ENCODE data around the gene MPG. TPM values are rescaled to one million over a fixed set of nuclear protein-coding genes. Genes with fewer than 3 reads are reported as not detected.
"Not testable (repeated sequence)": the region's sequence is repeated elsewhere in the genome, so short reads cannot be mapped to it uniquely, and the experiment has no call there.

MPG gene
- total and polyA plus RNA-seq, 9 donors, result 0.60 to 90.9 (median 48.4) TPM

DNA sequence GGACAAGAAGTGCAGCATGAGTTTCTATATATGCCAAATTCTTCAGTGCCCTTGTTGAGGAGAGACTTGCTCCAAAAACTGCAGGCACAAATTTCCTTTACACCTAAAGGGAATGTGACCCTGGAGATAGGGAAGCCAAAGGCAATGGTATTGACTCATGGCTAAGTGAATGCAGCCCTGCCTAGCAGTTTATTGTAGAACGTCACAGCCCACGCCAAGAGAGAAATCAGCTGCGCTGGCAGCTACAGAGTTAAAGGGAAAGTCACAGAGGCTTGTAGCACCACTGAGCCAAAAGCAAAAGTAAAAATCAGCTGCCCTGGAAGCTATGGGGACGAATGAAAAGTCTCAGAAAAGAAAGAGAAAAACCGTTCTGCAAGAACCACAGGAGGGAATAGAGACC lies 34.7 kb upstream of the MPG start:
- H3K4me3 ChIP-seq, result no peak overlapping the region
- TF ChIP-seq CTCF (IDR thresholded peaks at IDR 0.05), result no peak
- no peak for TF ChIP-seq EP300 (IDR thresholded peaks at IDR 0.05)
- TF ChIP-seq POLR2A (IDR thresholded peaks at IDR 0.05), result no peak
- DNase-seq, result no peak
- H3K36me3 ChIP-seq, result no peaks in the 10 kb centered on the region
- H3K27ac ChIP-seq, result no peak overlapping the region
- no peaks in the 10 kb centered on the region for H3K9me3 ChIP-seq
- WGBS, 3 donors, result 58 to 68% (median 62%) methylated on average over 5 of the region's 5 CpGs
- H3K27me3 ChIP-seq, result no peaks in the 10 kb centered on the region
- H3K4me1 ChIP-seq (ENCODE audit: insufficient read depth), result no peaks in the 10 kb centered on the region
- intact Hi-C loops (cut with DNase I), result no loop called here

- intact Hi-C loops (cut with DNase I), result no loop called here
- no peaks in the 10 kb centered on the region for H3K9me3 ChIP-seq
- H3K27ac ChIP-seq, result no peak overlapping the region
- no peaks in the 10 kb centered on the region for H3K4me1 ChIP-seq (ENCODE audit: insufficient read depth)
- H3K4me3 ChIP-seq, result no peak overlapping the region
- DNase-seq, result peak in 1 of 5 donors; percentile 4
- H3K36me3 ChIP-seq, result no peaks in the 10 kb centered on the region
- no peak for TF ChIP-seq CTCF (IDR thresholded peaks at IDR 0.05)
- TF ChIP-seq EP300 (IDR thresholded peaks at IDR 0.05), result no peak
- TF ChIP-seq POLR2A (IDR thresholded peaks at IDR 0.05), result no peak
- H3K27me3 ChIP-seq, result no peaks in the 10 kb centered on the region
- 89 to 92% (median 89%) methylated on average over 8 of the region's 8 CpGs for WGBS, 3 donors
Measured at GRCh38 chr16:44655-45054, 33.4 kb upstream of the MPG start.

DNA sequence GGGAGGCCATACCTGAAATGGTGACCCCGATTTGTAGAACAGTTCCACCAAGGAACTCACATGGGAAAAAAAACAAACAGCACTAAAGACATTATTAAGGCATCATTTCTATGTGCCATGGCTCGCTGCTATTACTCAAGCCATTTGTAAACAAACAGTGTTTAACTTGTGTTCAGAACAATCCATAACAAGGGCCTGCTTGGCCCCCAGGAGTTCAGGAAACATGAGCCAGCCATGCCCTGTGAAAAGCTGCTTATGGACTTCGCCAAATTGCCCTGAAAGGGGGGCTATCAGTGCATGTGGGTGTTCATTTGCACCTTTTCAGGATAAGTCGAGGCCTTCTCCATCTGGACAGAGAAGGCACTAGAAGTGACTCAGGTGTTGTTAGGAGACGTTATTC lies 32.6 kb upstream of the MPG start:
- H3K4me1 ChIP-seq (ENCODE audit: insufficient read depth), result no peaks in the 10 kb centered on the region
- no peak overlapping the region for H3K27ac ChIP-seq
- TF ChIP-seq POLR2A (IDR thresholded peaks at IDR 0.05) (no peak), CTCF (IDR thresholded peaks at IDR 0.05) (no peak), EP300 (IDR thresholded peaks at IDR 0.05) (no peak)
- no peak for DNase-seq
- H3K4me3 ChIP-seq, result no peak overlapping the region
- no peaks in the 10 kb centered on the region for H3K9me3 ChIP-seq
- H3K36me3 ChIP-seq, result no peaks in the 10 kb centered on the region
- H3K27me3 ChIP-seq, result no peaks in the 10 kb centered on the region
- intact Hi-C loops (cut with DNase I), result no loop called here
- 88 to 93% (median 93%) methylated on average over 5 of the region's 5 CpGs for WGBS, 3 donors

GRCh38 chr16:46510-46909 lies 31.5 kb upstream of the MPG start:
- H3K27me3 ChIP-seq; H3K4me3 ChIP-seq; intact Hi-C loops (cut with DNase I); H3K36me3 ChIP-seq; H3K9me3 ChIP-seq; H3K4me1 ChIP-seq (ENCODE audit: insufficient read depth); H3K27ac ChIP-seq; DNase-seq: not testable (repeated sequence)
- WGBS, 3 donors, result 93 to 97% (median 96%) methylated on average over 7 of the region's 7 CpGs

- H3K4me1 ChIP-seq (ENCODE audit: insufficient read depth), result peaks cover 2% of the 10 kb centered on the region
- H3K27me3 ChIP-seq, result no peaks in the 10 kb centered on the region
- no peaks in the 10 kb centered on the region for H3K9me3 ChIP-seq
- no peak overlapping the region for H3K4me3 ChIP-seq
- TF ChIP-seq EP300 (IDR thresholded peaks at IDR 0.05) (no peak), CTCF (IDR thresholded peaks at IDR 0.05) (no peak), POLR2A (IDR thresholded peaks at IDR 0.05) (no peak)
- intact Hi-C loops (cut with DNase I), result no loop called here
- DNase-seq, result peak in 1 of 5 donors; percentile 3
- no peak overlapping the region for H3K27ac ChIP-seq
- WGBS, 3 donors, result 93 to 96% (median 95%) methylated on average over 7 of the region's 7 CpGs
- no peaks in the 10 kb centered on the region for H3K36me3 ChIP-seq
Measured at GRCh38 chr16:47234-47633, 30.8 kb upstream of the MPG start.
